HepG2 (cell line): Measurements from ENCODE around the gene RAB9A. TPM values are rescaled to one million over a fixed set of nuclear protein-coding genes. Genes with fewer than 3 reads are reported as not detected.

Experiments
- polyA plus RNA-seq, 8 experiments: library from polyadenylated mRNA; depleted of rRNA in 3 of 8; stranded (reverse) in 7 of 8; unstranded in 1 of 8; fragments of >200 nt; fragmentation: Illumina TruSeq in 4 of 8; extraction: Trizol in 4 of 8; gene quantifications; 2 replicates each; pipeline versions ENCODE4 v1.2.1 to v1.2.3, GENCODE V29; 2011 to 2016; ENCODE audit warnings: low read depth in 4 of 8, missing spikeins in 1 of 8, mixed read lengths in 1 of 8; ENCODE audit not compliant: insufficient read depth in 1 of 8
- total RNA-seq, 5 experiments: library from RNA; depleted of rRNA; stranded (reverse); fragments of >200 nt; fragmentation: Illumina TruSeq; extraction: Trizol; gene quantifications; 2 replicates each; pipeline ENCODE4 v1.2.3, GENCODE V29; 2016; ENCODE audit warnings: low read depth in 1 of 5

RAB9A gene
- total and polyA plus RNA-seq, 2 of the 13 experiments (the other 11 are each of a cell fraction or from before 2014, with no cell fraction given), result 10.5 to 23.1 TPM

Other genes with a start within 250 kb of the RAB9A start
- gene EGFL6, start 119.5 kb upstream of the RAB9A start, total RNA-seq (2016; rRNA removed; fragmentation: Illumina TruSeq; extraction: Trizol), result not detected in 2 replicates
- not detected in 2 replicates for gene EGFL6, start 119.5 kb upstream of the RAB9A start, polyA plus RNA-seq (2011; rRNA removed)
- gene TCEANC, start 36.0 kb upstream of the RAB9A start, total RNA-seq (2016; rRNA removed; fragmentation: Illumina TruSeq; extraction: Trizol), result 0.97 and 1.5 TPM in 2 replicates
- gene TCEANC, start 36.0 kb upstream of the RAB9A start, polyA plus RNA-seq (2011; rRNA removed), result 0.51 and 0.61 TPM in 2 replicates
- 8.1 and 9.2 TPM in 2 replicates for gene TRAPPC2, start 45.5 kb downstream of the RAB9A start, total RNA-seq (2016; rRNA removed; fragmentation: Illumina TruSeq; extraction: Trizol)
- gene TRAPPC2, start 45.5 kb downstream of the RAB9A start, polyA plus RNA-seq (2011; rRNA removed), result 4.4 and 4.7 TPM in 2 replicates
- gene OFD1, start 45.6 kb downstream of the RAB9A start, total RNA-seq (2016; rRNA removed; fragmentation: Illumina TruSeq; extraction: Trizol), result 14.3 and 16.4 TPM in 2 replicates
- gene OFD1, start 45.6 kb downstream of the RAB9A start, polyA plus RNA-seq (2011; rRNA removed), result 14.7 and 14.9 TPM in 2 replicates
- gene GPM6B, start 128.0 kb downstream of the RAB9A start, total RNA-seq (2016; rRNA removed; fragmentation: Illumina TruSeq; extraction: Trizol), result not detected in 2 replicates
- not detected in 2 replicates for gene GPM6B, start 128.0 kb downstream of the RAB9A start, polyA plus RNA-seq (2011; rRNA removed)